Activated CD8-positive, alpha-beta memory T cell treated with anti-CD3 and anti-CD28 coated beads, Interleukin-2, amount 50 U/mL, for 1 hour (primary cell): ENCODE results near the gene TXNRD3.
"Not testable (repeated sequence)": the region's sequence is repeated elsewhere in the genome, so short reads cannot be mapped to it uniquely, and the experiment has no call there.

Source experiments
- DNase-seq: peaks from one replicate; pipeline ENCODE4 v3.0.0-alpha.2; 2020; ENCODE audit errors: extremely low read depth

TXNRD3 gene

DNA sequence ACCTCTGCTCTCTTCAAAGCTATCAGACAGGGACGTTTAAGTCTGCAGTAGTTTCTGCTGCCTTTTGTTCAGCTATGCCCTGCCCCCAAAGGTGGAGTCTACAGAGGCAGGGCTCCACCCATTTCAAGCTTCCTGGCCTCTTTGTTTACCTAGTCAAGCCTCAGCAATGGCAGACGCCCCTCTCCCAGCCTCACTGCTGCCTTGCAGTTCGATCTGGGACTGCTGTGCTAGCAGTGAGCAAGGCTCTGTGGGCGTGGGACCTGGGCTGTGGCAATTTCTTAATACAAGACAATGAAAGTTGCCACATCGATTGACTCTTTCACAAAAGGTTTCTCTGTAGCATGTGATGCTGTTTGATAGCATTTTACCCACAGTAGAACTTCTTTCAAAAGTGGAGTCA lies 63.4 kb downstream of the TXNRD3 start:
- DNase-seq, result not testable (repeated sequence)

DNA sequence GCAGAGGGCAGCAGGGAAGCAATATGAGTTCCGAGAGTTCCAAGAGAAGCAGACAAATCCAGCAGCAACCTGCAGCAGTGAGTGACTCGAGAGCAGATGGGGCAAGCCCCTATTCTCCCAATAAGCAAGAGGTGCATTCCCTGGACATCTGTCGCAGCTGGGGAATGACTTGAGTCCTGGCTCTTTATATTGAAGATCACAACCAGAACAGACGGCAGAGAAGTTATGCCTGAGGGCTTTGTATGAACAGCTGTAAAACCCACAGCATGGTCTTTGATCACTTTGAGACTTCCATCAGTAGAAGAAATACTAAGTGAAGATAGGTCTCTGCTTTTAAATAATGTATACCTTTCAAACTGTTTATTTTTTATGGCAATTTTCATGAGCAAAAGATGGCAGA lies 72.6 kb downstream of the TXNRD3 start:
- DNase-seq, result no peak

DNA sequence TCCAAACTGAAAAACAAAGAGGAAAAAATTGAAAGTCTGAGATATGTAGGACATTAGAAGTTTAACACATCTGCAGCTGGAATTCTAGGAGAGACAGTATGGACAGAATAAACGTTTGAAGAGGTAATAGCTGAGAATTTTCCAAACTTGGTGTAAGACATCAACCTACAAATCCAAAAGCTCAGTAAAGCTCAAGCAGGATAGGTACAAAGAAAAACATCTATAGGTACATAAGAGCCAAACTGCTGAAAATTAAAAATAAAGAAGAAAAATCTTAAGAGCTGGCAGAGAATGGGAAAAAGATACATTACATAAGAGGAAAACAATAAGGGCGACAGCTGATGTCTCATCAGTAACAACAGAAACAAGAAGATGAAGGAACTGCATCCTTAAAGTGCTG lies 73.4 kb downstream of the TXNRD3 start:
- DNase-seq, result no peak

DNA sequence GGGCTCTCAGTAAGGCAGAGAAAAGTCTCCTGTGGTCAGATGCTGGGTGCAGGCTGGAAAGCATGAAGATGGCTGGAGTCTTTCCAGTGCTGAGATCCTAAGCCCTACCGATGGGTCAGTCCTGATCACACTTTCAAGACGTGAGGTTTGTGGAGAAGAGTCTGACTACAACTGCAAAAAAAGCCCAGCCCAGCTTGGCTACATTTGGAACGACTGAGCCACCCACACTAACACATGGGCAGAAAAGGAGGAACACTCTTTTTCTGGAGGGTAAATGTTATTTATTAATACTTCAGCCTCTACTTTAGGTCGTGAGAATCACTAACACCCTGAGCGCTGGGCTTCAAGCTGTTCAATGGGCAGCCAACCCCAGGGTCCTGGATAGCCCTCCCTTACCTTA lies 74.2 kb downstream of the TXNRD3 start:
- DNase-seq, result no peak

DNA sequence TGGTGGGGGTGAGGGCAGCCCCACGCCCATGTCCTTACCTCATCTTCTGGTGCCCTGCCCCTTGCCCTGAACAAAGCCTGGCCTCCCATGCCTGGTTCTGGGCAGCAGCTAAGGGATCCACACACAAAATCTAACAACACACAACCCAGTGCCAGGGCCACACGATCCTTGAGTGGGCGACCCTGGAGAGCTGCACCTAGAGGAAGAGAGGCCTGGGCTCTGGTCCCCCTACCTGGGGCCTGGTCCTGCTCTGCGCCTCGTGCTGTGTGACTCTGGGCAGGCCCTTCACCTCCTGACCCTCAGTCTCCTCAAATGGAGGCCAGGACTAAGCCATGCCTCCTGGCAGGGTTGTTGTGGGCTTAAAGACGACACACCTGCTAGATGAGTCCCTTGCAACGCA lies 76.2 kb downstream of the TXNRD3 start:
- no peak for DNase-seq

DNA sequence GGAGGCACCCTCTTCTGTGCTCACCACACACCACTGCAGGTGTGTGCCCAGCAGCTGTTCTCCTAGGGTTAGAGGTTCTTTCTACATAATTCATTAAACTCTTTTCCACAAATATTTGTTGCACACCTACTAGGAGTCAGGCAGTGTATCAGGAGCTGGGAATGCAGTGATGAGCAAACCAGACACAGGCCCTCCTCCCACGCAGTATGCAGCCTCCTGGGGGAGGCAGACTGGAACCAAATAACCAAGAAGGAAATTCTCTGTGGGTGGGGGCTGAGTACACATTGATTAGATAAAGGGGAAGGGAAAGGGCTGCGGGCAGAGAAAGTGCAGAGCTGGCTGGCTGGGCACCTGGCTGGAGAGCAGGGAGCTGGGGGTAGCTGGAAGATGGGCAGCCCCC lies 77.7 kb downstream of the TXNRD3 start:
- no peak for DNase-seq

DNA sequence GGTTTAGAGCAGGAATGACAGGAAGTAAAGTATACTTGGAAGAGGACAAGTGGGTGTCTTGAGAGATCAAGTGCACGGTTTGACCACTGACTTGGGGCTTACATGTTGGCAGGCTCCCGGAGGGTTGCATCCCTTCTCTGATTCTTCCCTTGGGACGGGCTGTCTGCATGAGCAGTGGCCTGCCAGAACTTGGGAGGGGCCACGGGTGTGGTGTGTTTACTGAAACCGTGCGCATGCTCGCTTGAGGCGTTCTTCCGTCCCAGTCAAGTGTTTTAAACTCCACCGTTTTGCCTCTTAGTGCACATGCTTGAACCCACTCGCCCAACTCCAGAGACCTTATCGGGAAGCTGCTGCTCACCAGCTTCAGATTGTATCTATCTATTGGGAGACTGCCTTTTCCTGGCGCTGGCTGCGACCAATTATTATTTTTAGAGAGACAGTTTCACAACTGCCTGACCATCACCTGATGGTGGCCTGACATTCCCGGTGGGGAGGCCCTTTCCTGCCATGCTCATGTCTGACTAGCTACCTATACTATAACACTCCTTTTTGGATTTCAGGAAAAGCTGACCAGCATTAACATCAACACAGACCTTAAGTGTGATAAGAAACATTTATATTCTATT lies 81.3 kb downstream of the TXNRD3 start:
- no peak for DNase-seq

DNA sequence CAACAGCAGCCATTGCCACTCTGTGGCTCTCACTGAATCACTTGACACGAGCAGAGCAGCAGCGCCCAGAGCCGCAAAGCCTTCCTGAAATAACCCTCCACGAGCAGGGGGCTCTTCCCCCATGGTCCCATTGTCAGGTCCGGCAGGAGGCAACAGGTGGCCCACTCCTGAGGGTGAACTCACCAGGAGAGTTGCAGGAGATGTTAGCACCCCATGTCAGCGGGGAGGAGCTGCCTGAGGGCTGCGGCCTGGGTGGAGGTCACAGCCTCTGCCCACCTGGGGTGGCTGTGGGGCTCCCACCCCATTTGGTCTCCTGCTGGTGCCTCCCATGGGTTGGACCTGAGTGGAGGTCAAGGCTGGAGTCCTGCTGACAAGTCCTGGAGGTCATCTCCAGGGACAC lies 83.8 kb downstream of the TXNRD3 start:
- DNase-seq, result no peak

DNA sequence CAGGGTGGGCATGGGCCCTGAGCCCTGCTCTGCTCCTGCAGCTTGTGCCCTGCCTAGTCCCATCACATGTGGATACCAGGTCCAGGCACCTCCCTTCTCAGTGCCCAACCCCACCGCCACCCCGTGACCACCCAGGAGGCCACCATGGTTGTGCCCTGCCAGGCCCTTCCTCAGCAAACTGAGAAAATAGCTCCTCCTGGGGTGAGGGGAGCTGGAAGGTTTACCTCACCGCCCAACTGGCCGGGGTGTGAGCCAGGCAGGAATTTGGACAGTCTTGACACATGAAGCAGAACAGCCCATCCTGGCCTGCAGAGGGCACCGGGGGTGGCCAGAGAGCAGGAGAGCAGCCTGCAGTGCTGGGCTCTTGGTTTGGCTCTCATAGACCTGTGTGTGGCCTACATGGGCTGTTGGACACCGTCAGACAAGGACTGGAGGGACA lies 84.8 kb downstream of the TXNRD3 start:
- DNase-seq, result no peak

DNA sequence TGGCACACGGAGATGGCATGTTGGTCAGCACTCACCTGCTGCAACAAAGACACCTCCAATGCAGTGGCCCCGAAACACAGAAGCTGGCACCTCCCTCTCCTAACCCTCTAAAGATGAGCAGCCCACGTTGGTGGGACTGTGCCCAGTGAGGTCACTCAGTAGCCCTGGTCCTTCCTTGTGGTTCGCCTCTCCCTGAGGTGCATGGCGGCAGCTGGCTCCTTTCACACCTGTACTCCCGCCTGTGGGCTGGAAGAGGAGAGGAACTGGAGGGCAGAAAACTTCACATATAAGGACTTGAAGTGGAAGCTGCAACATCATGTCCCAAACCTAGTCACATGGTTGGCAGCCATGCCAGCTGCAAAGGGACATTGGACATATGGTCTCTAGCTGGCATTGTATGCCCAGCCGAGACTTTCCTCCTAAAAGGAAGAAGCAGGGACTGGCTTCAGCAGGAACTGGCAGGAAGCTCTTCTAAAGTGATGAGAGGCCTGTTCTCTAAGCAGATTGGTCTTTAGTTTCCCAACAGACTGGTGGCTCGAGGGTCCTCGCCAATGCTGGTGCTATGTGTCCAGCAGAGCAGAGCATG lies 85.4 kb downstream of the TXNRD3 start:
- DNase-seq, result no peak

DNA sequence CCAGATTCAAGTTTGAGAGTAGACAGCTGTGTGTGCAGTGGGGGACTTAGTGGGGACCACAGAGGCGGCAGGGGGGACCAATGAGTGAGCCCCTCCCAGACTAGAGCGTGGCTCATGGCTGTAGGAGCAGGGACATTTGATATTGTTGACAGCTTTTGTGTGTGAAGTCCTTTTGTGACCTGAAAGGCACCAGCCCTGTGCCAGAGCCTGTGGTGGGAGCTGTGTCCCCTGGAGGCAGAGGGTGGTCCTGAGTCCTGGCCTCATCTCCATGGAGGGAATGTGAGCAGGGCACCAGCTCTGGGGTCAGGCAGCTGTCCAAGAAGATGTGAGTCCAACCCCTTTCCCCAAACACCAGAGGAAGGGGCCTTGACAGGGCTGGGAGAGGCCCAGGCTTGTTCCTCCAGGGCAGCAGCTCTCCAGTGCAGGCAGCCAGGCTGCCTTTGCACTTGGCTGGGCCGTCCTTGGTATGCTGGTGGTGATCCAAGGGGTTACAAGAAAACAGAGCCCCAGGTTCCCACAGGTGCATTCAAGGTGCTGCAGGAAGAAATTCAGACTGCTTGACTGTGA lies 86.1 kb downstream of the TXNRD3 start:
- no peak for DNase-seq

DNA sequence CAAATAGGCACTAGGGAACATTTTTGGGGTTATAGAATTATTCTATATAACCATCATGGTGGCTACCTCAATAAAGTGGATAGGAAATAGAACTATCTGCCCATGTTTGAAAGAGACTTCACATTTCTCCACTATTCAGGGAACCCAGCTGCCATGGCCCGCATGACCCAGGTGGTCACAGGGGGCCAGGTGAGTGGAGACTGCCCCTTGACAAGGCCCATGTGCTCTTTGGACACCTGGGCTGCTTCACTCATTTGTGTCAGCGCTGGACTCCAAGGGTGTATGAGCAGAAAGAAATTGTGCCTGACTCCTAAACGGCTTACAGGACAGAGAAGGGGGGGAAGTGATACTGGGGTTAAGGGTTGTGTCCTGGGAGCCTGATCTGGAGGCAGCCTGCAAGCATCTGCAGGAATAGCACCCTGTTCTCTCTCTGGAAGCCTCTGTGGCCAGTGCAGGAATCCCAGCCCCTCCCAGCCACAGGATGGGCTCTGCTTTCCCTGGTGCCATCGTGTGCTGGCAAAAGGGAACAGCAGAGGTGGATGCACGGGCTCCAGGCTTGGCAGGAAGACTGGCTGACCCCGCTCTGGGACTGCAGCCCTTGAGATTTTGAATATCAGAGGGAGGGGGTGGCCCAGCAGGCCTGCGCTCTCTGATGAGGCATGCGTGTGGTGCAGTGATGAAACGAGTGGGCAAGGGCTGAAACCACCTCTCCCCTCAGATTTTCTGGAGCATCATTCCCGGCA lies 87.1 kb downstream of the TXNRD3 start:
- no peak for DNase-seq

DNA sequence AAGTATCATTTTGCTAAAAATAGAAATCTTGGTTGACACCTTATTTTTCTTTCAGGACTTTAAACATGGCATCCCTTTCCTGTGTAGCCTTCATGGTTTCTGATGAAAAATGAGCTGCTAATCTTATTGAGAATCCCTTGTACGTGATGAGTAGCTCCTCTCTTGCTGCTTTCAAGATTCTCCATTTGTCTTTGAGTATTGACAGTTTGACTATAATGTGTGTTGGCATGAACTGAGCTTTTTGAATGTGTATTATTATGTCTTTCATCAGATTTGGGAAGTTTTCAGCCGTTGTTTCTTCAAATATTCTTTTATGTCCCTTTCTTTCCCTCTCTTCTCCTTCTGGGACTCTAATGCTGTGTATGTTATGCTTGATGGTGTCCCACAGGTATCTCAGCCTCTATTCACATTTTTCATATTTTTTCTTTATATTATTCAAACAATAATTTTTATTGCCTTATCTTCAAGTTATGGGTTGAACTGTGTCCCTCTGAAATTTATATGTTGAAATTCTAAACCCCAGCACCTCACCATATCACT lies 92.1 kb downstream of the TXNRD3 start:
- DNase-seq, result no peak

DNA sequence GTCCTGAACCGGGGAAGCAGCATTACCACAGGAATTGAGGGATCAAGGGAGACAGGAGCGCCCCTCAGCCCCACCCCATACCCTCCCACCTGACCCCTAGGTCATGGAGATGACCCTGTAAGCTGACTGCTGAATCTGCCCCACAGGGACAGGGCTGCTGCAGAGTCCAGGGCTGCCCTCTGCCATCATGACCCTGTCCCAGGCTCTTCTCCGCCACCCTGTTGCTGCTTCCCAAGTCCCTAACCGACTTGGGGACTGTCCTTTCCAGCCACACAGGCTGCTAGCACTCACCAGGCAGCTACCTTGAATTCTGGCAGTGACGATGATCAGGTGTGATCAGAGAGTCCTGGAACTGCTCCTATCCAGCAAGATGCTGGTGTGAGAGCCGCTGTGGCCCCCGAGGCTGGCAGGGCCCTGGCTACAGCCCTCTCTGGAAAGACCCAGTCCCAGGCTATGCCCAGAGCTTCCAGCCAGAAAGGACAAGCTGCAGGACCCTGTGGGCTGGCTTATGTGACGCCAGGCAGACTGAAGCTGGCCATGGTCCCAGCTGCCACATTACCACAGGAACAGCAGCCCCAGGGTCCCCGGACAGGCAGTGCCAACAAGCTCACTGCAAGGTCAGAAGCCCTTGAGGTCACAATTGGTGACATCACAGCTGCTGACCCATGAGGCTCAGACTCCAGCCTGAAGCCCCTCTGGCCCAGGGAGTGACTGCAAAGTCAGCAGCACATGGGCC lies 96.4 kb downstream of the TXNRD3 start, which contains the start of gene C3orf22:
C3orf22 (minus strand) TSS at position 597 of the 736 bp plus-strand sequence. CDS start 5,542 bp downstream, outside the sequence.
- DNase-seq, result no peak

DNA sequence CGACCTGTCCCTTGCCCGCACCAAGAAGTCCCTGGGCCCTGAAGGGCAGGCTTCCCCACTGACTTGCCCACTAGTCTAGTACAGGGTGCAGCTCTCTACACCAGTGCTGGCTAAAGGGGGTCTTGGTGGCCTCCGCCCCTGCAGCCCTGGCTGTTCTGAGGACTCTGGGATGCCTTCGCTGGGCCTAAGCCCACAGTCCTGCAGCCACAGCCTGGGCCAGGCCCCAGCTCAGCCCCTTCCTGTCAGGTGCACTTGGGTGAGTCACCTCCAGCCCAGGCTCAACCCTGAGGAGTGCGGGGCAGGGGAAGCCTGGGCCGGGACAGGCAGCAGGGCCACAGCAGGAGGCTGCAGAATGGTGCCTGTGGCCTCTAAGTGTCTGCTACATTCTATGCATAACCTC lies 97.2 kb downstream of the TXNRD3 start:
- no peak for DNase-seq

DNA sequence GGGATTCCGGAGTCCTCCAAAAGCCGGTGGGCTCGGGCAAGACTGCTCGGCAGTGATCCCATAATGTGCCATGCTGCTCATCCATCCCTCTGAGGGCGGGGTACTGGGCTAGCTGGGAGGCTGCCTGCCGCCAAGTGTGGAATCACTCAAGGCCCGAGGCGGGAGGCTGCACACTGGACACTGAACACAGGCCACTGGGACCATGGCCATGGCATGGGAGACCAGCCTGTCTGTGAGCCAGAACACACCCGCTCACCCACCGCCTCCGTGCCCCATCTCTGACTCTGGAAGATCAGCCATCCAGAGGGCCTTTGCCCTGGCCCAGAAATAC lies 97.5 kb downstream of the TXNRD3 start:
- DNase-seq, result no peak
